GM19238 (cell line): Measurements from ENCODE around the gene HAL.

Experiments used
- DNase-seq: peaks from one replicate; pipeline ENCODE4 v3.0.0; 2011; ENCODE audit warnings: low spot score; ENCODE audit not compliant: insufficient read length

HAL gene

GRCh38 chr12:95942101-95942523, 54.0 kb downstream of the HAL start:
- no peak for DNase-seq

GRCh38 chr12:95940514-95940913, 55.6 kb downstream of the HAL start:
- DNase-seq = no peak
